PC-9 (cell line): ENCODE results near the gene ZDHHC17. TPM values are rescaled to one million over a fixed set of nuclear protein-coding genes. Genes with fewer than 3 reads are reported as not detected.

Source experiments
- BruUV-seq: library from RNA; stranded (reverse); fragments of 400-500 nt; replicated peaks from 2 replicates; lab custom pipeline; 2021; lab: Mats Ljungman, UMichigan
- CTCF ChIA-PET: fragments of 300-600 bp; sonication (Branson Sonifier 250); formaldehyde crosslinking; loops from one replicate; lab custom pipeline; 2022; ENCODE audit warnings: antibody characterized with exemption; lab: Charles Lee
- POLR2A ChIA-PET: fragments of 300-600 bp; sonication (Branson Sonifier 250); formaldehyde crosslinking; loops from one replicate; lab custom pipeline; 2022; ENCODE audit warnings: antibody characterized with exemption; ENCODE audit not compliant: unreplicated experiment; lab: Charles Lee
- DNase-seq, 2 experiments: peaks; one replicate each; pipeline versions ENCODE4 v3.0.0 to v3.0.0-alpha.2; 2015 to 2022; ENCODE audit warnings: mixed read lengths in 1 of 2
- H2AFZ ChIP-seq: fragments of 200-600 bp; sonication (generic); 2 replicates; pipeline ENCODE4 v1.8.1; 2017; ENCODE audit warnings: antibody characterized with exemption
- H3F3A ChIP-seq: fragments of 200-600 bp; sonication (generic); 2 replicates; pipeline ENCODE4 v1.8.1; 2017; ENCODE audit warnings: antibody characterized with exemption, mild to moderate bottlenecking, low read depth; ENCODE audit not compliant: insufficient read depth
- H3K27ac ChIP-seq: fragments of 200-600 bp; sonication (generic); 2 replicates; pipeline ENCODE4 v1.6.1; 2016; ENCODE audit warnings: mixed run types
- H3K27me3 ChIP-seq: fragments of 200-600 bp; sonication (generic); 2 replicates; pipeline ENCODE4 v1.6.1; 2016; ENCODE audit warnings: low read depth, mixed run types; ENCODE audit not compliant: insufficient read depth
- H3K36me3 ChIP-seq: fragments of 200-600 bp; sonication (generic); 2 replicates; pipeline ENCODE4 v1.6.1; 2016; ENCODE audit warnings: low read depth, mixed run types
- H3K4me1 ChIP-seq: fragments of 200-600 bp; sonication (generic); replicated peaks from 2 replicates; pipeline ENCODE4 v1.6.1; 2016; ENCODE audit warnings: mixed run types; ENCODE audit not compliant: insufficient read depth
- H3K4me2 ChIP-seq: fragments of 200-600 bp; sonication (generic); 2 replicates; pipeline ENCODE4 v1.6.1; 2017; ENCODE audit warnings: mixed run types
- H3K4me3 ChIP-seq: fragments of 200-600 bp; sonication (generic); 2 replicates; pipeline ENCODE4 v1.6.1; 2016; ENCODE audit warnings: mixed run types
- H3K79me2 ChIP-seq: fragments of 200-600 bp; sonication (generic); 2 replicates; pipeline ENCODE4 v1.6.1; 2017; ENCODE audit warnings: low read depth, mixed run types
- H3K9me2 ChIP-seq: fragments of 200-600 bp; sonication (generic); 2 replicates; pipeline ENCODE4 v1.8.1; 2017; ENCODE audit warnings: mild to moderate bottlenecking; ENCODE audit not compliant: insufficient read depth
- H3K9me3 ChIP-seq: fragments of 200-600 bp; sonication (generic); 2 replicates; pipeline ENCODE4 v1.8.1; 2016; ENCODE audit warnings: low read depth; ENCODE audit not compliant: insufficient read depth
- H4K20me1 ChIP-seq: fragments of 200-600 bp; sonication (generic); 2 replicates; pipeline ENCODE4 v1.8.1; 2017; ENCODE audit not compliant: insufficient read depth
- EZH2 ChIP-seq: fragments of 200-600 bp; sonication (generic); IDR thresholded peaks from 2 replicates; pipeline ENCODE4 v1.8.0; 2017; ENCODE audit warnings: antibody characterized with exemption, low read depth
- intact Hi-C: fragments of 100-400 bp; cut with micrococcal nuclease; formaldehyde crosslinking; loops from one replicate; pipeline ENCODE4 v1.10.0; 2022; ENCODE audit not compliant: unreplicated experiment
- total RNA-seq: library from RNA; stranded (reverse); gene quantifications from 2 replicates; pipeline ENCODE4 v1.2.3, GENCODE V29; 2021
- TF ChIP-seq, protein P1 (sequence below): fragments of 200-600 bp; sonication (generic); conservative IDR thresholded peaks from 2 replicates; pipeline ENCODE4 v1.6.1; 2017; ENCODE audit warnings: mixed run types, antibody characterized with exemption, mild to moderate bottlenecking, moderate library complexity

Gene ZDHHC17
- total RNA-seq, 1 experiment from 2014 or later: 24.7 TPM

DNA sequence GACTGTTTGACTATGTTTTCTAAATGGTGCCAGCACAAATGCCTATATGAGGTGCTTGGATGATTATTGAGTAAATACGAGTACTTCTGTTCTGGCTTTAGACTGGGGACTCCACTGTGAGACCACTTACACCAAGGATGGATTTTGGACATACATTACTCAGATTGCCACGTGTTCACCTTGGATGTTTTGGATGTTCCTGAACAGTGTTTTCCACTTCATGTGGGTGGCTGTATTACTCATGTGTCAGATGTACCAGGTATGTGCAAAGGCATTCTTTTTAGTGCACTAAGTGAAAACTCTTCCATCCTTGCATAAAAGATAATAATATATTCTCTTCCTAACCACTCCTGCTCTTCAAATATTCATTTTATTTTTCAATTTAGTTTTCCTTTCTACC lies 84.2 kb downstream of the ZDHHC17 start:
- TF ChIP-seq, protein P1, sequence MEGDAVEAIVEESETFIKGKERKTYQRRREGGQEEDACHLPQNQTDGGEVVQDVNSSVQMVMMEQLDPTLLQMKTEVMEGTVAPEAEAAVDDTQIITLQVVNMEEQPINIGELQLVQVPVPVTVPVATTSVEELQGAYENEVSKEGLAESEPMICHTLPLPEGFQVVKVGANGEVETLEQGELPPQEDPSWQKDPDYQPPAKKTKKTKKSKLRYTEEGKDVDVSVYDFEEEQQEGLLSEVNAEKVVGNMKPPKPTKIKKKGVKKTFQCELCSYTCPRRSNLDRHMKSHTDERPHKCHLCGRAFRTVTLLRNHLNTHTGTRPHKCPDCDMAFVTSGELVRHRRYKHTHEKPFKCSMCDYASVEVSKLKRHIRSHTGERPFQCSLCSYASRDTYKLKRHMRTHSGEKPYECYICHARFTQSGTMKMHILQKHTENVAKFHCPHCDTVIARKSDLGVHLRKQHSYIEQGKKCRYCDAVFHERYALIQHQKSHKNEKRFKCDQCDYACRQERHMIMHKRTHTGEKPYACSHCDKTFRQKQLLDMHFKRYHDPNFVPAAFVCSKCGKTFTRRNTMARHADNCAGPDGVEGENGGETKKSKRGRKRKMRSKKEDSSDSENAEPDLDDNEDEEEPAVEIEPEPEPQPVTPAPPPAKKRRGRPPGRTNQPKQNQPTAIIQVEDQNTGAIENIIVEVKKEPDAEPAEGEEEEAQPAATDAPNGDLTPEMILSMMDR: no peak
- TF ChIP-seq EZH2: no peak
- no peak overlapping the region for H2AFZ ChIP-seq

DNA sequence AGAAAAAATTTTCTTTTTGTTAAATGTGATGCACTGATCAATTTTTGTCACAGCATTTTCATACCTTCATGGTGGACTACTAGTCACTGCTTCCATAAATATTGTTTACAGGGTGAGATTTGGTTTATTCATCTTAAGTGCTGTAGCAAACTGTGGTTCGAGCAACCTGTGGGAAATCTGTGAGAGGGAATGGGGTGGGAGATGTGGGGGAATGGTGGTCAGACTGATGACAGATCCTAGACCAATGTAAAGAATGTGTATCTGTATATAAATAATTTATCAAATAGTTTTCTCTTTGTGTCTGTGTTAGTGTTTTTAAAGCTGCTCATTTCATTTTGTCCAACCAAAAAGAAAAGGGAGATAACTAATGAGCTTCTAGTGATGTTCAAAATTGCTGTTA lies 88.2 kb downstream of the ZDHHC17 start:
- no TSS peak for BruUV-seq
- POLR2A ChIA-PET: no interaction called here
- intact Hi-C loops: no loop called here

More for the DNA sequence above, 84.2 kb downstream of the ZDHHC17 start:
- H3K4me3 ChIP-seq: no peak overlapping the region
- DNase-seq: no peak
- no TSS peak for BruUV-seq
- CTCF ChIA-PET: no interaction called here
- H3K79me2 ChIP-seq: no peaks in the 10 kb centered on the region
- H3K27ac ChIP-seq: no peak overlapping the region
- H4K20me1 ChIP-seq: no peaks in the 10 kb centered on the region
- intact Hi-C loops: no loop called here
- no peaks in the 10 kb centered on the region for H3K9me3 ChIP-seq
- H3K4me1 ChIP-seq: no peaks in the 10 kb centered on the region
- POLR2A ChIA-PET: no interaction called here
- H3K4me2 ChIP-seq: no peak overlapping the region
- H3K27me3 ChIP-seq: no peaks in the 10 kb centered on the region
- no peaks in the 10 kb centered on the region for H3F3A ChIP-seq
- H3K9me2 ChIP-seq: no peaks in the 10 kb centered on the region
- H3K36me3 ChIP-seq: no peaks in the 10 kb centered on the region; the same call in 1 of the 2 replicates

DNA sequence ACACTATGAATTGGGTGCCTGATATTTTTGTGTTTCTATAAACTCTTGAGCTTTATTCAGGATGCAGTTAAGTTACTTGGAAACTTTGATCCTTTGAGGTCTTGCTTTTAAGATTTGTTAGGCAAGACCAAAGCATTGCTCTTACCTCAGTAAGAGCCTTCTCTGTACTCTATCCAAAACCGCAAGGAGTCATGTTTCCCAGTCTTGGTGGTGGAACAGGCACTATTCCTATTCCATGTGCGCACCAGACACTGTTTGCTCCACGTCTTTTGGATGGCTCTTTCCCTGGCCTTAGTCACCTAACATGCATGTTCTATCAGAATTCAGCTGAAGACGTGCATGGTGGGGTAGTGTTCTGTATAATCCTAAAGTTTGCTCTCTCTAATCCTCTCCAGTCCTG lies 91.4 kb downstream of the ZDHHC17 start:
- H3K9me3 ChIP-seq: no peaks in the 10 kb centered on the region
- ChIA-PET POLR2A (interaction anchor here (0.6 kb wide), 1 partner anchor 232 kb away, joined by 4 read pairs; no protein-coding TSS in a partner anchor), CTCF (no interaction called here)
- H3K4me2 ChIP-seq: no peak overlapping the region
- no peaks in the 10 kb centered on the region for H3F3A ChIP-seq
- H4K20me1 ChIP-seq: no peaks in the 10 kb centered on the region
- intact Hi-C loops: no loop called here
- no peaks in the 10 kb centered on the region for H3K4me1 ChIP-seq
- TF ChIP-seq EZH2: no peak
- TF ChIP-seq, protein P1: no peak
- H2AFZ ChIP-seq: no peak overlapping the region
- H3K36me3 ChIP-seq: no peaks in the 10 kb centered on the region; the same call in 1 of the 2 replicates
- no TSS peak for BruUV-seq
- no peaks in the 10 kb centered on the region for H3K9me2 ChIP-seq
- H3K4me3 ChIP-seq: no peak overlapping the region
- DNase-seq: no peak
- no peaks in the 10 kb centered on the region for H3K79me2 ChIP-seq
- H3K27ac ChIP-seq: no peak overlapping the region
- H3K27me3 ChIP-seq: no peaks in the 10 kb centered on the region

More for the DNA sequence above, 88.2 kb downstream of the ZDHHC17 start:
- no peak overlapping the region for H2AFZ ChIP-seq
- H3K4me2 ChIP-seq: no peak overlapping the region
- no peaks in the 10 kb centered on the region for H3F3A ChIP-seq
- H3K79me2 ChIP-seq: no peaks in the 10 kb centered on the region
- no peaks in the 10 kb centered on the region for H3K4me1 ChIP-seq
- TF ChIP-seq EZH2: no peak
- TF ChIP-seq, protein P1: no peak
- no peak for DNase-seq
- no peaks in the 10 kb centered on the region; the same call in 1 of the 2 replicates for H3K36me3 ChIP-seq
- H3K27ac ChIP-seq: no peak overlapping the region
- no peaks in the 10 kb centered on the region for H4K20me1 ChIP-seq
- H3K9me2 ChIP-seq: no peaks in the 10 kb centered on the region
- CTCF ChIA-PET: no interaction called here
- no peak overlapping the region for H3K4me3 ChIP-seq
- H3K9me3 ChIP-seq: no peaks in the 10 kb centered on the region
- H3K27me3 ChIP-seq: no peaks in the 10 kb centered on the region
